Measurements from ENCODE around the gene NCKAP5L.
"Not testable (repeated sequence)": the region's sequence is repeated elsewhere in the genome, so short reads cannot be mapped to it uniquely, and the experiment has no call there.

NCKAP5L gene

DNA sequence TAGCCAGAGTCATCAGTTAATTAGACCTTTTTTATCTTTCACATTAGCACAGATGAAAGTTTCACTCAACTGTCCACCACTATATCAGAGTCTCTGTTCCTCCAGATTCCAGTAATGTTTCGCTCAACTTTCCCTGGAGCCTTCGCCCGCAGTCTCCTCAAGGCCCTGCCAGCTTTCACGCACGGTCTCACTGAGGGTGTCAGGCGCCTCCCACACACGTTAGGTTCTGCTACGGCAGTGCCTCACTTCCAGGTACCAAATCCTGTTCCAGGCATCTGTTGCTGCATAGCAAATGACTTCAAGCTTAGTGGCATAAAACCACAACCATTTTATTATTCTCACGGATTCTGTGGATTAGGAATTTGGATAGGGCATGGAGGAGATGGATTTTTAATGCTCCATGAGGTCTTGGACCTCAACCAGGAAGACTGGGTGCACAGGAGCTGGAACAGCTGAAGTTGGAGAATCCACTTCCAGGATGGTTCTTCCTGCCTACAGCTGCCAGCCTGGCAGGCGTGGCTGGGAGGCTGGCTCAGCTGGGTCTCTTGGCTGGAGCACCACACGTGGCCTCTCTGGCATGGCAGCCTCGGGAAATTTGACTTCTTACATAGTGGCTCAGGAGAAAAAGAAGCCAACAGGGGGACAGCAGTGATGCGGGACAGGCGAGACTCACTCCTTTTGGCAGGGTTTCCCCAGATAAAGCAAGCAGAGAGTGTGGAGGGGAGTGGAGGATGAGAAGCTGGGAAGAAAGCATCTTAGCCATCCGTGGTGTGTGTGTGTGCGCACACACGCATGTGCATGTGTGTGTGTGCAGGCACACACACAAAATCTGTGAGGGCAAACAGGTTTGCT lies 36.0 kb upstream of the NCKAP5L start:
- DNase-seq = no peak

DNA sequence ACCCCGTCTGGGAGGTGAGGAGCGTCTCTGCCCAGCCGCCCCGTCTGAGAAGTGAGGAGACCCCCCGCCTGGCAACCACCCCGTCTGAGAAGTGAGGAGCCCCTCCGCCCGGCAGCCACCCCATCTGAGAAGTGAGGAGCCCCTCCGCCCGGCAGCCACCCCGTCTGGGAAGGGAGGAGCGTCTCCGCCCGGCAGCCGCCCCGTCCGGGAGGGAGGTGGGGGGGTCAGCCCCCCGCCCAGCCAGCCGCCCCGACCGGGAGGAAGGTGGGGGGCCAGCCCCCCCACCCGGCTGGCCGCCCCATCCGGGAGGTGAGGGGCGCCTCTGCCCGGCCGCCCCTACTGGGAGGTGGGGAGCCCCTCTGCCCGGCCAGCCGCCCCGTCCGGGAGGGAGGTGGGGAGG lies 32.7 kb upstream of the NCKAP5L start:
- not testable (repeated sequence) for DNase-seq

DNA sequence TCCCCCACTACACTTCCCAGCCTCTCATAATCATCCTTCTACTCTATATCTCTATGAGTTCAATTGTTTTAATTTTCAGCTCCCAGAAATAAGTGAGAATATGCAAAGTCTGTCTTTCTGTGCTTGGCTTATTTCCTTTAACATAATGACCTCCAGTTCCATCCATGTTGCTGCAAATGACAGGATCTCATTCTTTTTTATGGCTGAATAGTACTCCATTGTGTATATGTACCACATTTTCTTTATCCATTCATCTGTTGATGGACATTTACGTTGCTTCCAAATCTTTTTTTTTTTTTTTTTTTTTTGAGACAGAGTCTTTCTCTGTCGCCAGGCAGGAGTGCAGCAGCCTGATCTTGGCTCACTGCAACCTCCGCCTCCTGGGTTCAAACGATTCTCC lies 27.7 kb upstream of the NCKAP5L start:
- DNase-seq = not testable (repeated sequence)

DNA sequence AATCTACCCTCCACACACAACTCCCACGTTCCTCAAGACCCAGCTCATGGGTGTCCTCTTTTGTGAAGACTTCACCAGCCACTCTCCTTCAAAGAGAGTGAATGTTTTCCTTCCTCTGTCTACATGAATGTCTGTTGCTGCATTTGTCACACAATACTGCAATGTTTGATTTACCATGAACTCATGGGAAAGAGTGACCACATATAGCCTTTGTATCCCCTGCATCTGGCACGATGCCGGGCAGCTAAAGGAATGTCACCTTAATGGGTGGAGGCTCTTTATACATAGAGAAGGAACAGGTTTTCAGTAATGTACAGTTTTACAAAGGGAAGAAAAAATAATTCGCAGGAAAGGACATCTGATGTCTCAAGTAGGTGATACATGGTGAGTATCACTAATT lies 26.8 kb upstream of the NCKAP5L start:
- DNase-seq = no peak

DNA sequence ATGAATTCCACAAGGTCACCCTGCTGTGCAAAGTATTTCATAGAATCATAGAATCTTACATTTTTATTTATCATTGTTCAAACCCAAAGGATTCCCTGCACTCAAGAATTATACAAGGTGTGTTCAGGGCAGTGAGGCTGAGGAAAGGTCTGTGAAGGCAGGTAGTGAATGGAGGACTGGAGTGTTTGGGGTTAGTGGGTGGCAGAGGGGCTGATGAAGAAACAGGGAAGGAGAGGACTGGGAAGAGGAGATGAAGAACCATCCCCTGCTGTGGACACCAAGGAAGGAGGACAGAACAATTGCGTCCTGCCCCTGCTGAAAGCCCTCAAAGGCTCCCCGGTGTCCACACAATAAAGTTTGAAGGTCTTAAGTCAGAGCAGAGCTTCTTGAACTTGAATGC lies 25.5 kb upstream of the NCKAP5L start:
- DNase-seq = no peak

DNA sequence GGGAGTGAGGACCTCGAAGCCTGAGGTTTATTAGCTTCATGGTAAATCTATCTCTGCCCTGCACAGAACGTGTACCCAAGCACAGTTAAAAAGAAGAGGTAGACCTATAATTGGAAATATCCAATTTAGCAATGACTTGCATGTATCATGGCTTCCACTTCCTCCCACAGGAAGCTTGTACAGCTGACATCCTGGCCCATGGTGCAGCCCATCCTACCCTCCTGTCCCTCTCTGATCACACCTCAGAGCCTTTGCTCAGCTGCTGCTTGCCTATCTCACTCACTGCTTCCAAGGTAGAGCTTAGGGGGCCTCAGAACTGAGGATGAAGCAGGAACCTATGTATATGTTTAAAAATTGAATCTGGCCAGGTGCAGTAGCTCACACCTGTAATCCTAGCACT lies 18.9 kb upstream of the NCKAP5L start:
- DNase-seq = no peak

DNA sequence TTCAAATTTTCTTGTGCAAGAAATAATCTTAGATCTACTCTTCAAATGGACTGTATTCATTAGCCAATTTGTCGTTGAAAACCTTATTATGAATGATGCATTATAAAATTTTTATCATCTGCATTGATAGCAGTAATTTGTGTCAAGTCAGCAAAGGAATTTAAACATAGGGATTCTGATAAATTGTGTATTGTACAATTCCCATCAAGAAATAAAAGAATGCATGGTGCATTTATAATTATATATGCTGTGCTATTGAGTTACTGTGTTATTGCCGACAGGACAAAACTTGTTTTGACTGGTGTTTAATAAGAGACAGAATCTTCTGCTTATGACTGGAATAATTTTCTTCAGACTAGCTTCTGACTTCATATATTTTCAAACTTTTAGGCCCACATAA lies 17.8 kb upstream of the NCKAP5L start:
- no peak for DNase-seq

DNA sequence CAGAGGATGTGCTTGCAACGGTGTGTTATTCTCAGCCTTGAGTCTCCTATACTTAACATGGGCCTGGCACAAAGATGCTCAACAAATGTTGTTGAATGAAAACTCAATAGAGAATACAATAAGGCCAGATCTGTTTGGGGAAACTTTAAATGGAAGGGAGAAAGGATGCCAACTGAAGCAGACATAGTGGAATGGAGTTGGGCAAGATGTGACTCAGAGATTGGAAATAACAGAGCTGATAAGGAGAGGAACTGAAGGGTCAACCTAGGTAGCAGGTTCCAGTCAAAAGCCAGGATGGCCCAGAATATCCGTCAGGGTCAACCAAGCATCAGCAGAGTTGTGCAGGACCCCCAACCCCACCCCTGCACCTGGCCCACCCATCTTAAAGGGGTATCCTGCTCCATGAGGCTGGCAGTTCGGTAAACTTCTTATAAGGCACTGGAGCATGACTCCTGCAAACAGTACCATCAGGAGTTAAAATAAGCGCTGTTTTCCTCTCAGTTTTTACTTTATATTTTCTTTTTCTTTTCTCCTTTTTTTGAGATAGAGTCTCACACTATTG lies 15.7 kb upstream of the NCKAP5L start:
- no peak for DNase-seq

DNA sequence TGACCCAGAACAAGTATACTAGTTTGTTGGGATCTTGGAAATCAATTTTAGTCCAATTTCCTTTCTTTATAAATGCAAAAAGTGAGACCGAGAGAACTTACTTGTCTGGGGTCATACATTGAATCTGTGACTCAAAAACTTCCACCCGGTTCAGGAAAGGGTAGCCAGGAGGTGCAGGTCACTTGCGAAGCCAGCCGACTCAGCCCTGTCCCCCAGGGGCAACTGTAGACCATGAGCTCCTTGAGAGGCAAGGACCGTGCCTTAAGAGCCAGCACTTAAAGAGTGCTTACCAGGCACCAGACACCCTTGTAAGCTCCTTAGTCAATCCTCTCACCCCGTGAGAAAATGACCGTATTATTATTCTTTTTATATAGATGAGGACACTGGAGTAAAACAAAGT lies 15.2 kb upstream of the NCKAP5L start:
- DNase-seq = no peak

DNA sequence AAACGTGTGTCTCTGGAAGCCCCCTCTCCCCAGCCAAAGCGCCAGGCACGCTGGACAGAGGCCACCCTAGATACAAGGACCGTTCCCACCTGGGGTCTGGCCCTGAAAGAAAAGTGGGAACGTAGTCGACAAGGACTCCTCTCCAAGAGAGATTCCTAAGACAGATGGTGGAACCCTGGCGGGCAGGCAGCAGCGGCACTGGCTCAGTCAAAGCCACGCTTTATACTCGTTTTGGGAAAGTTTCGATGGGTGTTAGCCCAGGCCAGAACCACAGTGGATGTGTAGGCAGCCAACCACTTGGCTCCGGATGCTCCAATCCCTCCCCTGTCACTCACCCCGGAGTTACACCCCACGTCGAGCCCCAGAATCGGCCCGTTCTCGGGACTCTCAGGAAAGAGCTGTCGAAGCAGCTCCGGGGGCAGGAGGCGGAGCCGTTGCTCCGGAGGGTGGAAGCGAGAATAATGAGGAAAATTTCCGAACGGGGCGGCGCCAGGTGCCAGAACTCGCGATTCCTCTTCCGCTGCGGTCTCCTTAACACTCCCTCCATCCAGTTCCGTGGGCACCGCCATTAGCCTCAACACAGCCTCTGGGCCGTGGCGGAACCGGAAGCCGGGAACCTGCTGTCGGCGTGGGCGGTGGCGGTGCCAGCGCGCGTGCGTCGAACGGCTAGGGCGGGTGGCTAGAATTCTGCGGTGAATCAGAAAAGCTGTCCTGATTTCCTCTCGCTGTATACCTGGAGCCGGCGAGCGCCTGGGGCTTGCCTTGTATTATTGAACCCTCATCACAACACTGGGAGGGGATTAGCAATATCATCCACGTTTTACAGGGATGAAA lies 14.5 kb upstream of the NCKAP5L start, which contains the start of gene BCDIN3D:
BCDIN3D (minus strand) TSS at position 588 of the 834 bp plus-strand sequence; CDS start at position 569, 19 bp downstream.
- DNase-seq = peak; percentile 72 to 92

DNA sequence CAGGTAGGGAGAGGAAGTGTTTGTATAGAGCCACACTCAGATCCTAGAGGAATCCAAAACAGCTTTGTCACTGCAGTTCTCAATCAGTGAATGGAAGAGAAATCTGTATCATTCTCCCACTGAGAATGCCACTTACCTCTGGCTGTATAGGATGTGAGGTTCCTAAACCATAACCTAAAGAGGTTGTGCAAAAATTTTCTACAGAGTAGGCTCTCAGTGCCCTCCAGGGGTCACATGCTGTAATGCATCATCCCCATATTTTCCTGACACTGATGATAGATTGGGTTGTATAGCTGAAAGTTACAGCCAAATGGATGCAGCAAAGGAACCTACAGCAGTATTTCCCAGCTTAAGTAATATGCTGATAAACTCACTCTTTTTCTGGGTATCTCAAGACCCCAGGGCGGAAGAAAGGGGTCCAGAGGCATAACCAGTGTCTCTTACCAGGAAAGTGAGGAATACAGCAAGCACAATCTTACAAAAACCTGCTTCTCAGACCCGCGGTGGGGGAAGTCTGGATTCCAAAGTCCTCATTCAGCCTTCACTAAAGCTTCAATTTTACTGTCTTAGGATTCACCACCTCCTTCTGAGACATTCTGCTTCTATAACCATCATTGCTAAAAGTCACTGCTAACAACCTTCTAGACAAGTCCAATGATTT lies 10.9 kb upstream of the NCKAP5L start:
- DNase-seq = peak; percentile 18 to 61

DNA sequence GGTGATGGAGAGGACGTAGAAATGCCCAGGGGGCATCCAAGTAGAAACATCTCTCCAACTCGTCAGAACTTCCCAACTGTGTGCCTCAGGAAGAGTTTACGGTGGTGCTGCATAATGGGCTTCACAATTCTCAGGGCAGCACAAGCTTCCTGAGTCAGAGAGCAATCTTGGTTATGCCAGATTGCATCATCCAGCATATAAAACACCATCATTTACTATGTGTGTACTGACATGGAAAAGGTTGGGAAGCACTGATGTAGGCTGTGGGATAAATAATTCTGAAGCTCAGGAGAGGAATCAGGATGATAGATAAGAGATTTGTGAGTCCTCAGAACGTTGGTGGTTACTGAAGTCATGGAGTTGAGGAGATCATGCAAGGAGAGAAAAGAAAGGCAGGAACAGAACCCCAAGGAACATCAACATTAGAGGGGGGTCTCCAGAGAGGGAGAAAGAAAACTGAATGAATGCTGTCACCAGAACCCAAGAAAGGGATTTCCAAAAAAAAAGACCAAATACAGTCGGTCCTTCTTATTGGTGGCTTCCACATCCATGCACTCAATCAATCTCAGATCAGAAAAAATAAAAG lies 4.7 kb upstream of the NCKAP5L start:
- DNase-seq = no peak

DNA sequence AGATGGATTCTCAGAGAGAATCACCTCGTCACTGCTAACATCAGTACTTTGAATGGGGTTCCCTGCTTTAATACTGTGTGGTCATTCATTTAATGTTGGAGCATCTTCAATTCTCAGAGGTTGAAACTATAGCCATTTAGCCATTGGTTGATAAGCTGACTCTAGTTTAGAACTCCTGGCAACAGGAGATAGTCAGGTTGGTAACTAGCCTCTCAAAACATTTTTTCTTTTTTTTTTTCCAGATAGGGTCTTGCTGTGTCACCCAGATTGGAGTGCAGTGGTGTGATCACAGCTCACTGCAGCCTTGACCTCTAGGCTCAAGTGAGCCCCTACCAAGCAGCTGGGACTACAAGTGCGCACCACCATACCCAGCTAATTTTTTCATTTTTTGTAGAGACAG lies 3.5 kb upstream of the NCKAP5L start:
- DNase-seq = no peak

DNA sequence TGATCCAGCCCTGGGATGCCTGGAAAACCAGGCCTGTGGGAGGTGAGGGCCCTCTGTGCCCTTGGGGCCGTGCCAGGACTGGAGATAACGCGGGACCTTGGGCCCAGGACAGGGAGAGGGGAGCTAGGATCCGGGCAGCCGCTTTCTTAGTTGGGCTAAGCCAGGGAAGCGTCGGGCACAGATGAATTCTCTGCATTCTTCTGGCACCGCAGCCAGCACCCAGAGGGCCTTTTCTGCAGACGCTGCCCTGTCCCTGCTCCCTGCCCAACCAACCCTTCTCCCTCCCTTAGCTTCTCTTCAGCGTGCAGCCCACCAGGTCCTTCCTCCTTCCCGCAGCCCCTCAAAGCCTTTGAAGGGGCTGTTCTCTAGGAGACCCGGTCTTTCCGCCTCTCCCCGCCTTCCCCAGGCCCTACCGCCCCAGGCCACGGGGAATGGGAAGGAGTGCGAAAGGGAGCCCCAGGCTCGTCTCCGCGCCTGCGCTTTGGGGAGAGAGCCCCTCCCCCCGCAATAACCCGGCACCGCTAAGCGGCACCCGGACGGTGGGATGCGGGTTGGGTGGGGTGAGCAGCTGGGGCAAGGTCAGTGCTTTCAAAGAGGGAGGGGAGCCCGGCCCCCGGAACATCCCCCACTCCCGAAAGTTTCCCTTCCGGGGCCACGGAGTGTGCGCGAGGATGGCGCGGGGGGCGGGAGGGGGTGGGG lies 663 bp downstream of the NCKAP5L start:
- DNase-seq = peak; percentile 40 to 78

DNA sequence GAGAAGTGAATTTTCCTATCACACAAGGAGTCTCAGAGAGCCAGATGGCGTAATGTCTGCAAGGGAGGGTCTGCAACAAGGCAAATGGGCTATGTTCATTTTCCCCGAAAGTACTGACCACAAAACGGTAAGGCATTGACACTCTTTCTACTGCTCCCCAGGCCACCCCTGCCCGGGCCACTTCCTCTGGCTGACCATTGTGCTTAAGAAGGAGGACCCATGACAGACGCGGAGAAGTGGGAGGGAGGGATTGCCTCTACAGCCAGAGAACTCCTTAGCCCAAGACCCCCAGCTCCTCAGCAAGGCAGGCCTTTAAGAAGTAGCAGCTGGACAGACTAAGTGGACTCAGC lies 1.2 kb downstream of the NCKAP5L start:
- DNase-seq = no peak

DNA sequence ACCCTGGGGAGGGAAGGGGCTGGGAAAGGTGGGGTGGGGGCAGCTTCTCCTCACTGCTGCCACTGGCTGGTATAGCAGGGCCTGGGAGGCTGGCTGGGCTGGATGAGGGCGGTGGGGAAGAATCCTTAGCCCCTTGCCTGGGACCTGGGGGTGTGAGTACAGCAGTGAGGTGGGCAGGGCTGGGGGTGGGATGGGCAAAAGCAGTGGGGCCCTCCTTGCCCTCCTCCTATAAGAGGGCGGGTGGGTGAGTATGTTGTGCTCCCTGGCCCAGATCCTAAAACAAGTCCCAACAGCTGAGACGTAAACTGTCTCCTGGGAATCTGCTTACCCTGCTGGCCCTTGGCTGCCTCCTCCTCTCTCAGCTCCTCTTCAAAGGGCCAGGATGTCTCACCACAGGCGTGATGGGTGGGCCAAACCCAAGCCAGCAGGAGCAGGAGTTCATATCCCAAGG lies 2.2 kb downstream of the NCKAP5L start:
- no peak for DNase-seq

DNA sequence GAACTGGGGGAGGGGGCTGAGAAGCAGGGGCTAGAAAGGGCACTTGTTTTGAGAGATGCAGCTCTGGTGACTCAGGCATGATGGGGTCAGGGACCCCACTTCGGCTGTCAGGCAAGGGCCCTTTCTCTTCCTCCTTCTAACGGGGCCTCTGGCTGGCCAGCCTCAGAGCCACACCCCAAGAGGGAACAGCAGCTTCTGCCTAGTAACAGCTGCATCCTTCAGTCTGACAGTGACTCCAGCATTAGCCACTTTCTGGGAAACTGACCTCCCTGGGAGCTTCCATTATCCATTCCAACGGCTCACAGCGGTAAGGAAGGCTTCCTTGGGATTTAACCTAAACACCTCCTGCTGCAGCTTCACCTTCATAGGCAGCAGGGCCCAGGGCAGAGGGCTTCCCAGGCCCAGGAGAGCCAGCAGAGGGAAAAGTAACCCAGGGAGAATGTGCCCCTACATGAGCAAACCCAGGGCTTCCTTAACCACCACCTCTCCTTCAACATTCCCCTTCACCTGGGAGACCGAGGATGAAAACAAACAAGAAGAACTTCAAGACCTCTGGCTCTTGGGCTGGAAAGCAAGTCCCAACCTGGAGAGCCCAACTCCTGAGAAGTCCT lies 2.7 kb downstream of the NCKAP5L start:
- peak in 1 of 2 experiments; percentile 8 for DNase-seq

DNA sequence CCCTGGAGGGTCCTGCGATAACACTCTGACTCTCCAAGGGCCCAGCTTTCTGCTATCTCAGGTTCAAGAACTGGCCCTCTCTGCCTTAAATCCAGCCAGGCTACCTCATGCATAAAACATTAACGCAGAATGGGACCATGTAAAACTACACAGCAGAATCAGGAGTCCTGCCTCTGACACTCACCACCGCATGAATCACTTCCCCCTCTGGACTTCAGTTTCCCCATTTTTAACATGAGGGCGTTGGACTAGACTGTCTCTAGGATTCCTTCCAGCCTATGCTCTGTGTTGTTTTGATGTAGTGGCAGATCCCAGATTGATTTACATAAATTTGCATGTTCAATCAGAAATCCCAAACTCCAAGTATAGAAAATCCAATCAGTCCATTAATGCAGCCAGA lies 3.3 kb downstream of the NCKAP5L start:
- peak in 1 of 2 experiments; percentile 37 for DNase-seq

DNA sequence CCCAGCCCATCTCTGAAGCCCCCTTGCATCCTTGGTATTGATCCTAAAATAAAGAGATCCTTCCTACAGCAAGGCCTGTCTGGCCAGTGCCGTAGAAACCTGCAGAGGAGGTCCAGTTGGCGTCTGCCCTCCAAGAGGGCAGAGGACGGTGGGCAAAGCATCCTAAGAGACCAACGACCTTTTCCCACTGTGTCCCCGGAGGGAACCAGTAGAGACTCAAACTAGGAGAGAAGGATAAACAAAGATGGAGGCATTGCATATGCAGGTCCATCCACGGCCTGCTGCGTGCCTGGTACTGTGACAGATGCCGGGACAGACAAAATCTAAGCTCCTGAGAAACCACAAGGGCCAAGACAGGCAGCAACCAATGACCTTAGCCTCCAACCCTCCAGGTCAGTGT lies 3.8 kb downstream of the NCKAP5L start:
- no peak for DNase-seq

DNA sequence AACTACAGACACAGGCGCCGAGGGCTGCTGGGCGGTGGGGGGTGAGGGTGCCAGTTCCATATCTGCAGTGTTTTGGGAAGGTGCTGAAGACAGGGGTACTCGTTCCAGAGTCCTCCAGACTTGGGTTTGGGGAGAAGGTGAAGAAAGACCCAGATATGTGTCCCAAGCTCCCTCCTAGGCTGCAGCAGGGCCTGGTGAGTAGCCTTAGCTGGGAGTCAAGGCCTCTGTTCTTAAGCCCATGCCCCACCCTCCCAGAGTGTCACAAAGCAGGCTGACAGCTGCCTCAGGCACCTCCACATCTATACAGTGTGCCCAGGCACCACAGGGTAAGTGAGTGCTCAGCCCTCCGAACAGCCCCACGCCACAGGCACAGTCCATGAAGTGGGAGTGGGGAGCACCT lies 4.3 kb downstream of the NCKAP5L start:
- DNase-seq = no peak

DNA sequence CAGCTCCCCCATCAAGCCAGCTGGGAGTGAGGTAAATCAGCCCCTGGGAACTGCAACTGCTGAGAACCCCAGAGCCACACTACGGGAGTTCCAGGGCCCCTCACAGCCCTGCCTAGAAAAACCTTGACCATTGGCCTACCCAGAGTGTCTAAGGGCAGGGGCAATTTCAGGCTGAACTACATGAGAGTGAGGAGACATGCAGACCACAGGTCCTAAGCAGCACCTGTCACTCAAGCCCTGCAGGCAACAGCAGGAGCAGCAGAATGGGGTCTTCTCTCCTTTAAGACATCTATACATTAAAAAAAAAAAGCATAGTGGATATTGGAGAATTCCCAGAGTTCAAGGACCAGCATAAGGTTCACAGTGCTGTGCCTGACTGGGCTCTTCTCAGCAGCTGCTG lies 4.9 kb downstream of the NCKAP5L start:
- no peak for DNase-seq

All from NCI-H526 (cell line).